AG10803 (cell line): ENCODE measurements around the gene EXTL2.

Source experiments
- DNase-seq: peaks from one replicate; pipeline ENCODE4 v3.0.0; 2010; ENCODE audit warnings: low read depth
- H3K4me3 ChIP-seq: 2 replicates; pipeline ENCODE4 v1.5.1; 2011; ENCODE audit warnings: mild to moderate bottlenecking, low read length, control low read depth
- CTCF ChIP-seq: conservative IDR thresholded peaks from 2 replicates; pipeline ENCODE4 v1.5.1; 2011; ENCODE audit warnings: mild to moderate bottlenecking, low read length, control low read depth, inconsistent platforms

The EXTL2 gene

GRCh38 chr1:100883963-100884362, 10.7 kb downstream of the EXTL2 start:
- DNase-seq, result peak; percentile 46
- no peak; the same call in 1 of the 2 replicates for TF ChIP-seq CTCF
- H3K4me3 ChIP-seq, result no peak overlapping the region

GRCh38 chr1:100882698-100883097, 11.9 kb downstream of the EXTL2 start:
- no peak for DNase-seq
- no peak overlapping the region for H3K4me3 ChIP-seq
- no peak for TF ChIP-seq CTCF

- DNase-seq, result no peak
- H3K4me3 ChIP-seq, result no peak overlapping the region
These were observed 13.0 kb downstream of the EXTL2 start for GRCh38 chr1:100881687-100882086.

GRCh38 chr1:100879422-100879821, 15.2 kb downstream of the EXTL2 start:
- no peak overlapping the region for H3K4me3 ChIP-seq

More at GRCh38 chr1:100881687-100882086, 13.0 kb downstream of the EXTL2 start:
- no peak for TF ChIP-seq CTCF

GRCh38 chr1:100876291-100876690, 18.4 kb downstream of the EXTL2 start:
- no peak for DNase-seq
- TF ChIP-seq CTCF, result no peak
- no peak overlapping the region for H3K4me3 ChIP-seq

More at GRCh38 chr1:100879422-100879821, 15.2 kb downstream of the EXTL2 start:
- TF ChIP-seq CTCF, result no peak
- peak; percentile 21 for DNase-seq

- no peak for DNase-seq
- H3K4me3 ChIP-seq, result no peak overlapping the region
- no peak for TF ChIP-seq CTCF
These were observed 19.4 kb downstream of the EXTL2 start for GRCh38 chr1:100875228-100875627.

- TF ChIP-seq CTCF, result no peak
- DNase-seq, result no peak
These were observed 20.2 kb downstream of the EXTL2 start for GRCh38 chr1:100874433-100874832.

More at GRCh38 chr1:100874433-100874832, 20.2 kb downstream of the EXTL2 start:
- H3K4me3 ChIP-seq, result no peak overlapping the region
